HUES64 (cell line): ENCODE measurements around the gene RALGAPA2.

Experiments used
- H3K27ac ChIP-seq: 2 replicates; pipeline ENCODE4 v1.7.0; 2013; ENCODE audit warnings: low read depth, low read length, inconsistent platforms
- H3K27me3 ChIP-seq: 2 replicates; pipeline ENCODE4 v1.6.1; 2013; ENCODE audit warnings: mild to moderate bottlenecking, low read length; ENCODE audit not compliant: insufficient read depth
- H3K36me3 ChIP-seq: 2 replicates; pipeline ENCODE4 v1.6.1; 2013; ENCODE audit warnings: mild to moderate bottlenecking, low read length; ENCODE audit not compliant: insufficient read depth
- H3K4me1 ChIP-seq: 2 replicates; pipeline ENCODE4 v1.6.1; 2013; ENCODE audit warnings: mild to moderate bottlenecking, low read length, moderate library complexity; ENCODE audit not compliant: insufficient read depth
- H3K4me3 ChIP-seq: 2 replicates; pipeline ENCODE4 v1.5.1; 2013; ENCODE audit warnings: mild to moderate bottlenecking, low read length, moderate library complexity
- H3K9ac ChIP-seq: 2 replicates; pipeline ENCODE4 v1.6.1; 2013; ENCODE audit warnings: mild to moderate bottlenecking, low read depth, low read length
- H3K9me3 ChIP-seq: 2 replicates; pipeline ENCODE4 v1.6.1; 2013; ENCODE audit warnings: low read depth, low read length; ENCODE audit not compliant: insufficient read depth
- WGBS: fragments of 150-250, 120-280 bp; methylation state at CpG from one replicate; pipeline ENCODE4 v1.1.7; 2013; ENCODE audit warnings: missing lambda C conversion rate; 5-methylcytosine and 5-hydroxymethylcytosine counted together

RALGAPA2 gene

DNA sequence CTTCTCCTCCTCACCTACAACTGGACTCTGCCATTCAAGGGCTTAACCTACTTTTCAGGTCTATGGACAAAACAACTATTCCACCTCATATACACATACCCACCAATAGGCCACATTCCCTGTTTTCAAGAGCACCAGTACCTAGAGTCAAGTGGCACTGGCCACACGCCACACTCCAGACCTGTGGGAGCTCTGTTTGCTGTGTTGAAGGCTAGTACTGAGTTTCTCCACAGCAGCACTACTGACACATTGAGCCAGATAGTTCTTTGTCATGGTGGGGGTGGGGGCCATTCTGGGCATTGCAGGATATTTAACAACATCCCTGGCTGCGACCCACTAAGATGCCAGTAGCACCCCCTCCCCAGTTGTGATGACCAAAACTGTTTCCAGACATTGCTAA lies 84.1 kb downstream of the RALGAPA2 start:
- Histone ChIP-seq H3K9me3 (no peaks in the 10 kb centered on the region), H3K27ac (no peak overlapping the region), H3K36me3 (peaks cover 17% of the 10 kb centered on the region), H3K4me1 (no peaks in the 10 kb centered on the region), H3K4me3 (no peak overlapping the region), H3K27me3 (no peaks in the 10 kb centered on the region), H3K9ac (no peak overlapping the region)
- WGBS: 95% methylated on average over 2 of the region's 2 CpGs

GRCh38 chr20:20627471-20627870 lies 85.0 kb downstream of the RALGAPA2 start:
- Histone ChIP-seq H3K9me3 (no peaks in the 10 kb centered on the region), H3K27ac (no peak overlapping the region), H3K9ac (no peak overlapping the region), H3K36me3 (peaks cover 15% of the 10 kb centered on the region), H3K27me3 (no peaks in the 10 kb centered on the region), H3K4me3 (no peak overlapping the region), H3K4me1 (no peaks in the 10 kb centered on the region)
- 98% methylated on average over 4 of the region's 4 CpGs for WGBS

- H3K27ac ChIP-seq: no peak overlapping the region
- H3K27me3 ChIP-seq: no peaks in the 10 kb centered on the region
- H3K9ac ChIP-seq: no peak overlapping the region
- no peak overlapping the region for H3K4me3 ChIP-seq
- H3K9me3 ChIP-seq: no peaks in the 10 kb centered on the region
- whole genome bisulfite sequencing: 91% methylated on average over 2 of the region's 2 CpGs
- no peaks in the 10 kb centered on the region for H3K4me1 ChIP-seq
- H3K36me3 ChIP-seq: peaks cover 15% of the 10 kb centered on the region
Observed at GRCh38 chr20:20624914-20625313, 87.5 kb downstream of the RALGAPA2 start.

- Histone ChIP-seq H3K27me3 (no peaks in the 10 kb centered on the region), H3K4me1 (no peaks in the 10 kb centered on the region), H3K27ac (no peak overlapping the region), H3K36me3 (peaks cover 15% of the 10 kb centered on the region; the same call in 1 of the 2 replicates), H3K9ac (no peak overlapping the region), H3K4me3 (no peak overlapping the region), H3K9me3 (no peaks in the 10 kb centered on the region)
- 100% methylated on average over 1 of the region's 1 CpG for WGBS
Observed at GRCh38 chr20:20621195-20621594, 91.2 kb downstream of the RALGAPA2 start.

DNA sequence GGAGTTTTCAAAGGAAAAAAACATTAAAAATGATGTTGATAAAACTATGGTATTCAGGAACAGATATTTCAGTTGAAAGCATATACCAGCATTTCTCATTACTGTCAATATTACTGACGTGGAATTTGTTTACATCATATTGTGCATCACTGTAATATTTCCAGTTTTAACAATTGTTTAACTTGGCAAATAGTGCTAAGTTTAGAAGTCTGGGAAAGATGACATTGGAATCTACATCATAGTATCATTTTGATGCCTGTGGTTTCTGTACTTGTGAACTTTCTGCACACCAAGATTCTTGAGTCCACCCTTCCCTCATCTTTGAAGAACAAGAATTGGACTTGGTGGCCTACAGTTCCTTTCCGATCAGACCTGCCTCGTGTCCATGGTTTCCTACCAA lies 98.1 kb downstream of the RALGAPA2 start:
- Histone ChIP-seq H3K4me3 (no peak overlapping the region), H3K27me3 (no peaks in the 10 kb centered on the region), H3K36me3 (peaks cover 21% of the 10 kb centered on the region; the same call in 1 of the 2 replicates), H3K4me1 (no peaks in the 10 kb centered on the region), H3K9me3 (no peaks in the 10 kb centered on the region), H3K9ac (no peak overlapping the region), H3K27ac (no peak overlapping the region)
- 95% methylated on average over 2 of the region's 3 CpGs for WGBS

GRCh38 chr20:20612251-20612650 lies 100.2 kb downstream of the RALGAPA2 start:
- H3K9me3 ChIP-seq: no peaks in the 10 kb centered on the region
- 94% methylated on average over 2 of the region's 2 CpGs for whole genome bisulfite sequencing
- no peak overlapping the region for H3K9ac ChIP-seq
- no peaks in the 10 kb centered on the region for H3K27me3 ChIP-seq
- H3K4me3 ChIP-seq: no peak overlapping the region
- H3K4me1 ChIP-seq: no peaks in the 10 kb centered on the region
- H3K36me3 ChIP-seq: peaks cover 9% of the 10 kb centered on the region; the same call in 1 of the 2 replicates
- no peak overlapping the region for H3K27ac ChIP-seq

DNA sequence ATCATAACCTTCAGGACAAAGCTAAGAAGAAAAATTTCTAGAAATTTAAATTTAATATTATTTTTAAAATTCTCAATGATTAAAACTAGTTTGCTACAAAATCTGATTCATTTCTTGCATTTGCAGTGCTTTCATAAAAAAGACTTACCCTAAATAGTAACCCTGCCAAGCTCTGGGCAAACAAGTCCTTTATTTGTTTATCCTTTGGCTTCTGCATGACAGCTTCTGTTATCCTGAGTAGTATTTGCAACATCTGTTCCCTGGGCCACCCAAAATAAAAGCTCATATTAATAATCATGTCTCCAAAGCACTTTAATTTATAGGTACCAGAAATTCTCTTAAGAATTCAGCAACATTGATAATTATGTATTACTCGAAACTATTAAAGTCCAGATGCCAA lies 101.3 kb downstream of the RALGAPA2 start:
- H3K9ac ChIP-seq: no peak overlapping the region
- H3K27ac ChIP-seq: no peak overlapping the region
- no peaks in the 10 kb centered on the region for H3K4me1 ChIP-seq
- WGBS: 100% methylated on average over 1 of the region's 1 CpG
- no peak overlapping the region for H3K4me3 ChIP-seq
- H3K27me3 ChIP-seq: no peaks in the 10 kb centered on the region
- H3K9me3 ChIP-seq: no peaks in the 10 kb centered on the region
- peaks cover 9% of the 10 kb centered on the region; the same call in 1 of the 2 replicates for H3K36me3 ChIP-seq

GRCh38 chr20:20609522-20609921 lies 102.9 kb downstream of the RALGAPA2 start:
- Histone ChIP-seq H3K27me3 (no peaks in the 10 kb centered on the region), H3K27ac (no peak overlapping the region), H3K36me3 (peaks cover 8% of the 10 kb centered on the region; the same call in 1 of the 2 replicates), H3K9me3 (no peaks in the 10 kb centered on the region), H3K4me1 (no peaks in the 10 kb centered on the region), H3K4me3 (no peak overlapping the region), H3K9ac (no peak overlapping the region)
- 94% methylated on average over 6 of the region's 6 CpGs for WGBS

DNA sequence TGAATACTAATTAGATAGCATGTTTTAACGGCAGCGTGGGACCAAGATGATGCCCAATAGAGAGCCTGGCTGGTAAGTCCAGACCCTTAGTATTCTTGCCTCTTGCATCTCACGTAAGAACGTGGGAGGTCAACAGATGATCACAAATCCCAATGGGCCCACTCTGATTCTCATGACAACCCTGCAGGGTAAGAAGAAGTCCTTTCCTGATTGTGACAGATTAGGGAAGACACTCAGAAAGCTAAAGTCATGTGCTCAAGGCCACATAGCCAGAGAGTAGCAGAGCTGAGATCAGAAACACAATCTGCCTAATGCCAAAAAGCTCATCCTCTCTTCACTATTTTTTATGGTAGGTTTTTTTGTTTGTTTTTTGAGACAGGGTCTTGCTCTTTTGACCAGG lies 103.8 kb downstream of the RALGAPA2 start:
- Histone ChIP-seq H3K4me1 (no peaks in the 10 kb centered on the region), H3K9me3 (no peaks in the 10 kb centered on the region), H3K36me3 (peaks cover 9% of the 10 kb centered on the region), H3K9ac (no peak overlapping the region), H3K27me3 (no peaks in the 10 kb centered on the region), H3K27ac (no peak overlapping the region), H3K4me3 (no peak overlapping the region)
- WGBS: 95% methylated on average over 4 of the region's 4 CpGs

- Histone ChIP-seq H3K27ac (no peak overlapping the region), H3K27me3 (no peaks in the 10 kb centered on the region), H3K4me1 (no peaks in the 10 kb centered on the region), H3K36me3 (peaks cover 12% of the 10 kb centered on the region), H3K9me3 (no peaks in the 10 kb centered on the region), H3K9ac (no peak overlapping the region), H3K4me3 (no peak overlapping the region)
- 95% methylated on average over 1 of the region's 1 CpG for WGBS
Observed at GRCh38 chr20:20608041-20608440, 104.4 kb downstream of the RALGAPA2 start.

DNA sequence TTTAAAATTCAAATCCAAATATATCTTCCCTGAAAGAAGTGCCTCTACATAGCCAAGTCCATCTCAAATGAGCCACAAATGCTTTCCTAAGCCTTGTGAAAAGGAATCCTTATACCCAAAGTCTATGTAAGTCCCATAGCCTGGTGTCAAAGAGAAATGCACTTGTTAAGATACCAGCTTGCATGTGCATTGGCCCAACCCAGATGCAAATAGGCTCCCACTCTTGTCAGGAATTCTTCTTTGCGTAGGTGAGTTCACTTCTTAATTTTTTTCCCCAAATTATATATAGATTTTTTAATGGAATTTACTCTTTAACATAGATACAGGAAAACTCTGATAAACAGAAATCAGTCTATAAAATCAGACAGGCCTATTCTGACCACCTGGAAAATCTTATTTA lies 105.6 kb downstream of the RALGAPA2 start:
- no peak overlapping the region for H3K9ac ChIP-seq
- H3K4me3 ChIP-seq: no peak overlapping the region
- WGBS: no CpG with 5 or more reads among the region's 1 CpG
- no peak overlapping the region for H3K27ac ChIP-seq
- H3K4me1 ChIP-seq: no peaks in the 10 kb centered on the region
- no peaks in the 10 kb centered on the region for H3K27me3 ChIP-seq
- H3K9me3 ChIP-seq: no peaks in the 10 kb centered on the region
- peaks cover 12% of the 10 kb centered on the region for H3K36me3 ChIP-seq

DNA sequence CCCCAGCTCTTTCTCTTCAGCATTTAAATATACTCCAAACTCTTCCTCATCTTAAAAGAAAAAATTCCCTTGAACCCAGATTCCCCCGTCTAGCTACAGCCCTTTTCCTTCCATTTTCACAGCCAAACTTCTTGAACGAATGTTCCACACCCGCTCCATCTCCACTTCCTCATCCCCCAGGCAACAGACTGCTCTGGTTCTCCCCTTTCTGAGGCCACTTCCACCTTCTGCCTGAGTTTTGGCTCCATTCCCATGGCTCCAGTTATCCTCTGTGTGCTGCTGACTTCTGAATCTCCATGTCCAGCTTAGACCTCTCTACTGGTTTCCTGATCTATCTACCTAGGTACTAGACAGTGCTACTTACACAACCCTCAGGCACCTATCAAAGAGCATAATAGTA lies 106.4 kb downstream of the RALGAPA2 start:
- Histone ChIP-seq H3K4me1 (no peaks in the 10 kb centered on the region), H3K36me3 (peaks cover 19% of the 10 kb centered on the region), H3K27me3 (no peaks in the 10 kb centered on the region), H3K27ac (no peak overlapping the region), H3K9me3 (no peaks in the 10 kb centered on the region), H3K9ac (no peak overlapping the region), H3K4me3 (no peak overlapping the region)
- 93% methylated on average over 3 of the region's 3 CpGs for WGBS
